Liver (tissue), 9 donors: ENCODE measurements around the gene DOCK8. TPM values are rescaled to one million over a fixed set of nuclear protein-coding genes. Genes with fewer than 3 reads are reported as not detected.

Experiments
- DNase-seq: peaks from one replicate; pipeline ENCODE4 v3.0.0-alpha.2; 2017; ENCODE audit warnings: low spot score
- H3K27ac ChIP-seq, 2 donors: one replicate each; pipeline ENCODE4 v1.7.0; 2013; ENCODE audit warnings: inconsistent platforms in 2 of 2, low read length in 2 of 2, control low read depth in 1 of 2, low read depth in 1 of 2, mild to moderate bottlenecking in 1 of 2
- H3K27me3 ChIP-seq, 4 donors: one replicate each; pipeline versions ENCODE4 v1.6.1 to v1.7.0; 2013; ENCODE audit warnings: low read length in 3 of 4, inconsistent platforms in 1 of 4, mild to moderate bottlenecking in 1 of 4, moderate library complexity in 1 of 4; ENCODE audit not compliant: control insufficient read depth in 4 of 4, insufficient read depth in 4 of 4
- H3K36me3 ChIP-seq, 4 donors: one replicate each; pipeline versions ENCODE4 v1.6.1 to v1.7.0; 2013; ENCODE audit warnings: low read length in 3 of 4, mild to moderate bottlenecking in 3 of 4, low read depth in 1 of 4, moderate library complexity in 1 of 4; ENCODE audit not compliant: control insufficient read depth in 4 of 4, insufficient read depth in 3 of 4
- H3K4me1 ChIP-seq, 4 donors: one replicate each; pipeline versions ENCODE4 v1.6.1 to v1.7.0; 2013; ENCODE audit warnings: low read length in 3 of 4, mild to moderate bottlenecking in 3 of 4, moderate library complexity in 1 of 4; ENCODE audit not compliant: control insufficient read depth in 4 of 4, insufficient read depth in 4 of 4
- H3K4me3 ChIP-seq, 3 donors: one replicate each; pipeline versions ENCODE4 v1.6.1 to v1.7.0; 2013; ENCODE audit warnings: low read length in 3 of 3, control low read depth in 1 of 3, low read depth in 1 of 3, mild to moderate bottlenecking in 1 of 3
- H3K9ac ChIP-seq, 2 donors: one replicate each; pipeline ENCODE4 v1.7.0; 2013; ENCODE audit warnings: low read length in 2 of 2, mild to moderate bottlenecking in 2 of 2, moderate library complexity in 2 of 2, control low read depth in 1 of 2, low read depth in 1 of 2
- H3K9me3 ChIP-seq, 4 donors: one replicate each; pipeline versions ENCODE4 v1.6.1 to v1.7.0; 2013; ENCODE audit warnings: low read length in 3 of 4; ENCODE audit not compliant: control insufficient read depth in 4 of 4
- FOXA2 ChIP-seq: IDR thresholded peaks from 2 replicates; pipeline ENCODE4 v1.6.1; 2016; ENCODE audit warnings: antibody characterized with exemption
- GABPA ChIP-seq, 2 donors: IDR thresholded peaks in 1 of 2; conservative IDR thresholded peaks in 1 of 2; 2 replicates each; pipeline ENCODE4 v1.6.1; 2016; ENCODE audit warnings: antibody characterized with exemption in 2 of 2, mild to moderate bottlenecking in 1 of 2, moderate library complexity in 1 of 2
- JUND ChIP-seq, 2 donors: IDR thresholded peaks; 2 replicates each; pipeline ENCODE4 v1.6.1; 2016; ENCODE audit warnings: antibody characterized with exemption in 2 of 2
- NR2F2 ChIP-seq: IDR thresholded peaks from 2 replicates; pipeline ENCODE4 v1.6.1; 2016; ENCODE audit warnings: antibody characterized with exemption
- RXRA ChIP-seq, 2 donors: IDR thresholded peaks; 2 replicates each; pipeline ENCODE4 v1.6.1; 2017 to 2018; ENCODE audit warnings: antibody characterized with exemption in 2 of 2, mild to moderate bottlenecking in 1 of 2
- SP1 ChIP-seq: IDR thresholded peaks from 2 replicates; pipeline ENCODE4 v1.6.1; 2018; ENCODE audit warnings: antibody characterized with exemption, mild to moderate bottlenecking
- TAF1 ChIP-seq: conservative IDR thresholded peaks from 2 replicates; pipeline ENCODE4 v1.6.1; 2016; ENCODE audit warnings: antibody characterized with exemption, mild to moderate bottlenecking
- YY1 ChIP-seq: IDR thresholded peaks from 2 replicates; pipeline ENCODE4 v1.6.1; 2016; ENCODE audit warnings: antibody characterized with exemption, mild to moderate bottlenecking
- WGBS: extraction: QIAGEN DNeasy Blood & Tissue Kit; methylation state at CpG from one replicate; pipeline ENCODE4 v1.1.7; 2013; 5-methylcytosine and 5-hydroxymethylcytosine counted together
- polyA plus RNA-seq, 2 donors: library from polyadenylated mRNA; stranded (reverse) in 1 of 2; unstranded in 1 of 2; fragments of 200-250 nt in 1 of 2; fragments of >200 nt in 1 of 2; fragmentation: Nextera tagmentation in 1 of 2; extraction: Ambion mirVana in 1 of 2; gene quantifications; one replicate each; pipeline versions ENCODE4 v1.2.1 to v1.2.3, GENCODE V29; 2013 to 2015
- total RNA-seq, 2 donors: library from RNA; depleted of rRNA; stranded (reverse); fragments of >200 nt; gene quantifications; one replicate each; pipeline ENCODE4 v1.2.3, GENCODE V29; 2014
- TF ChIP-seq, protein P1 (sequence below): IDR thresholded peaks from 2 replicates; pipeline ENCODE4 v1.6.1; 2016; ENCODE audit warnings: antibody characterized with exemption, mild to moderate bottlenecking
- TF ChIP-seq, protein P2 (sequence below): IDR thresholded peaks from 2 replicates; pipeline ENCODE4 v1.6.1; 2016; ENCODE audit warnings: antibody characterized with exemption
- TF ChIP-seq, protein P3 (sequence below): IDR thresholded peaks from 2 replicates; pipeline ENCODE4 v1.6.1; 2016; ENCODE audit warnings: antibody characterized with exemption
- TF ChIP-seq, protein P4 (sequence below): IDR thresholded peaks from 2 replicates; pipeline ENCODE4 v1.6.1; 2016; ENCODE audit warnings: antibody characterized with exemption
- TF ChIP-seq, protein P5 (sequence below): fragments of 150-350 bp; IDR thresholded peaks from 2 replicates; pipeline ENCODE4 v1.5.1; 2017; ENCODE audit warnings: improper control_type of control experiment, low read depth, low read length; ENCODE audit not compliant: missing input control
- donor health status: healthy.
- donor health status: healthy.
- donor health status: healthy.
- donor health status: healthy.
- donor health status: healthy.

DOCK8 gene
- total and polyA plus RNA-seq, 4 donors = 3.8 to 22.6 (median 7.4) TPM

DNA sequence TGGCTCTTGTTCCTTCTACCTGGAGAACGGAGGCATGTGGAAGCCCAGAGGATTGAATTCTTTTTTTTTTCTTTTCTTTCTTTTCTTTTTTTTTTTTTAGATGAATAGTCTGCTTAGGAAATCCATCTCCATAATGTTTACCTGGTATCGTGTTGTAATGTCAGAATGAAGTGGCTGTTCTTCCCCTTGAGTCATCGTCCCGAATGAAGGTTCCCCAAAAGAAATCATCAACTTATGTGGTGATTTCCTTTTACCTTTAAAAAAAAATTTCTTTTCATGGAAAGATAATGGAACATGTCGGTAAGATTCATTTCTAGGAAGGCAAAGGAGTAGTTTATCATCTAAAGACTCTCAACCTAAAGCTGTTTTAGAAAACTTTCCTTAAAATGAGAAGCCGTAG is 59.7 kb downstream of the DOCK8 start:
- peaks cover 0 to 1% (median 0%) of the 10 kb centered on the region in 4 donors for H3K9me3 ChIP-seq
- TF ChIP-seq FOXA2 (no peak), SP1 (no peak), GABPA (IDR thresholded peaks at IDR 0.05 in 1 of 2, conservative IDR thresholded peaks at IDR 0.05 in 1 of 2) (no peak), JUND (IDR thresholded peaks at IDR 0.05) (no peak), TAF1 (no peak), YY1 (no peak), NR2F2 (no peak)
- TF ChIP-seq, protein P1, sequence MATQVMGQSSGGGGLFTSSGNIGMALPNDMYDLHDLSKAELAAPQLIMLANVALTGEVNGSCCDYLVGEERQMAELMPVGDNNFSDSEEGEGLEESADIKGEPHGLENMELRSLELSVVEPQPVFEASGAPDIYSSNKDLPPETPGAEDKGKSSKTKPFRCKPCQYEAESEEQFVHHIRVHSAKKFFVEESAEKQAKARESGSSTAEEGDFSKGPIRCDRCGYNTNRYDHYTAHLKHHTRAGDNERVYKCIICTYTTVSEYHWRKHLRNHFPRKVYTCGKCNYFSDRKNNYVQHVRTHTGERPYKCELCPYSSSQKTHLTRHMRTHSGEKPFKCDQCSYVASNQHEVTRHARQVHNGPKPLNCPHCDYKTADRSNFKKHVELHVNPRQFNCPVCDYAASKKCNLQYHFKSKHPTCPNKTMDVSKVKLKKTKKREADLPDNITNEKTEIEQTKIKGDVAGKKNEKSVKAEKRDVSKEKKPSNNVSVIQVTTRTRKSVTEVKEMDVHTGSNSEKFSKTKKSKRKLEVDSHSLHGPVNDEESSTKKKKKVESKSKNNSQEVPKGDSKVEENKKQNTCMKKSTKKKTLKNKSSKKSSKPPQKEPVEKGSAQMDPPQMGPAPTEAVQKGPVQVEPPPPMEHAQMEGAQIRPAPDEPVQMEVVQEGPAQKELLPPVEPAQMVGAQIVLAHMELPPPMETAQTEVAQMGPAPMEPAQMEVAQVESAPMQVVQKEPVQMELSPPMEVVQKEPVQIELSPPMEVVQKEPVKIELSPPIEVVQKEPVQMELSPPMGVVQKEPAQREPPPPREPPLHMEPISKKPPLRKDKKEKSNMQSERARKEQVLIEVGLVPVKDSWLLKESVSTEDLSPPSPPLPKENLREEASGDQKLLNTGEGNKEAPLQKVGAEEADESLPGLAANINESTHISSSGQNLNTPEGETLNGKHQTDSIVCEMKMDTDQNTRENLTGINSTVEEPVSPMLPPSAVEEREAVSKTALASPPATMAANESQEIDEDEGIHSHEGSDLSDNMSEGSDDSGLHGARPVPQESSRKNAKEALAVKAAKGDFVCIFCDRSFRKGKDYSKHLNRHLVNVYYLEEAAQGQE = no peak
- TF ChIP-seq, protein P2, sequence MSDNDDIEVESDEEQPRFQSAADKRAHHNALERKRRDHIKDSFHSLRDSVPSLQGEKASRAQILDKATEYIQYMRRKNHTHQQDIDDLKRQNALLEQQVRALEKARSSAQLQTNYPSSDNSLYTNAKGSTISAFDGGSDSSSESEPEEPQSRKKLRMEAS = no peak
- TF ChIP-seq, protein P3, sequence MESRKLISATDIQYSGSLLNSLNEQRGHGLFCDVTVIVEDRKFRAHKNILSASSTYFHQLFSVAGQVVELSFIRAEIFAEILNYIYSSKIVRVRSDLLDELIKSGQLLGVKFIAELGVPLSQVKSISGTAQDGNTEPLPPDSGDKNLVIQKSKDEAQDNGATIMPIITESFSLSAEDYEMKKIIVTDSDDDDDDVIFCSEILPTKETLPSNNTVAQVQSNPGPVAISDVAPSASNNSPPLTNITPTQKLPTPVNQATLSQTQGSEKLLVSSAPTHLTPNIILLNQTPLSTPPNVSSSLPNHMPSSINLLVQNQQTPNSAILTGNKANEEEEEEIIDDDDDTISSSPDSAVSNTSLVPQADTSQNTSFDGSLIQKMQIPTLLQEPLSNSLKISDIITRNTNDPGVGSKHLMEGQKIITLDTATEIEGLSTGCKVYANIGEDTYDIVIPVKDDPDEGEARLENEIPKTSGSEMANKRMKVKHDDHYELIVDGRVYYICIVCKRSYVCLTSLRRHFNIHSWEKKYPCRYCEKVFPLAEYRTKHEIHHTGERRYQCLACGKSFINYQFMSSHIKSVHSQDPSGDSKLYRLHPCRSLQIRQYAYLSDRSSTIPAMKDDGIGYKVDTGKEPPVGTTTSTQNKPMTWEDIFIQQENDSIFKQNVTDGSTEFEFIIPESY = no peak
- TF ChIP-seq, protein P4, sequence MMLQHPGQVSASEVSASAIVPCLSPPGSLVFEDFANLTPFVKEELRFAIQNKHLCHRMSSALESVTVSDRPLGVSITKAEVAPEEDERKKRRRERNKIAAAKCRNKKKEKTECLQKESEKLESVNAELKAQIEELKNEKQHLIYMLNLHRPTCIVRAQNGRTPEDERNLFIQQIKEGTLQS = no peak
- TF ChIP-seq, protein P5, sequence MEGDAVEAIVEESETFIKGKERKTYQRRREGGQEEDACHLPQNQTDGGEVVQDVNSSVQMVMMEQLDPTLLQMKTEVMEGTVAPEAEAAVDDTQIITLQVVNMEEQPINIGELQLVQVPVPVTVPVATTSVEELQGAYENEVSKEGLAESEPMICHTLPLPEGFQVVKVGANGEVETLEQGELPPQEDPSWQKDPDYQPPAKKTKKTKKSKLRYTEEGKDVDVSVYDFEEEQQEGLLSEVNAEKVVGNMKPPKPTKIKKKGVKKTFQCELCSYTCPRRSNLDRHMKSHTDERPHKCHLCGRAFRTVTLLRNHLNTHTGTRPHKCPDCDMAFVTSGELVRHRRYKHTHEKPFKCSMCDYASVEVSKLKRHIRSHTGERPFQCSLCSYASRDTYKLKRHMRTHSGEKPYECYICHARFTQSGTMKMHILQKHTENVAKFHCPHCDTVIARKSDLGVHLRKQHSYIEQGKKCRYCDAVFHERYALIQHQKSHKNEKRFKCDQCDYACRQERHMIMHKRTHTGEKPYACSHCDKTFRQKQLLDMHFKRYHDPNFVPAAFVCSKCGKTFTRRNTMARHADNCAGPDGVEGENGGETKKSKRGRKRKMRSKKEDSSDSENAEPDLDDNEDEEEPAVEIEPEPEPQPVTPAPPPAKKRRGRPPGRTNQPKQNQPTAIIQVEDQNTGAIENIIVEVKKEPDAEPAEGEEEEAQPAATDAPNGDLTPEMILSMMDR = no peak
- WGBS = 82% methylated on average over 6 of the region's 6 CpGs
- peak overlapping the region in 1 of 2 donors; percentile 19 for H3K27ac ChIP-seq
- no peaks in the 10 kb centered on the region for H3K36me3 ChIP-seq
- no peak for DNase-seq
- no peaks in the 10 kb centered on the region for H3K27me3 ChIP-seq
- H3K4me1 ChIP-seq = peaks cover 0 to 2% (median 0%) of the 10 kb centered on the region in 4 donors
- H3K4me3 ChIP-seq = no peak overlapping the region
- H3K9ac ChIP-seq = no peak overlapping the region

DNA sequence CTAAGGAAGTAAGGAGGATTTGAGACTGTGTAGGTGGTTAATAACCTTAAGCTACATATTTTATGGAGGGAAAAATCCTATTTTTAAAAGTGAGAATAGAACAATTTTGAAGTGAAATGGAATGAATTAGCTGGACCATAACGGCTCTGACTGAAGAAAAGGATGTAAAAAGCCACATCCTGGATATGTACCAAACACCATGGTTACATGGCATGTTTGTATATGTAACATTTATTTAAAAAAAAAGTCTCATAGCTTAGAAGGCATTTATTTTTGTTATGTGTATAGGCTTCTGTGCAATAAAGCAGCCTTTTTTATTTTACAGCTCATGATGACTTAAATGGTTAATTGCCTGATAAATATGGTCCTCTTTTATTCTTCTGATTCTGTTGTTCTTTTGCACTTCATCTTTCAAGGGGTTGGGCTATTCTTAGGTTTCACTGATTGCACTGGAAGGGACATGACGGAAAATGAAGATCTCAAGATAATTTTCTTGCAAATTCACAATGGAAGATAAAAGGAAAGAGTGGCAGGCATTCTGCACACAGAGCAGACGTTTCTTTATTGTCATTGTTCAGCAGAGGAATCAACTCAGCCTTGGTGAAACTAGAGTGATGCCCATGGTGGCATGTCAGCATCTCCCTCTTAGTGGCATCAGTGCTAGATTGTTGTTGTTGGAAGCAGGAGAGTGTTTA is 63.1 kb downstream of the DOCK8 start:
- Histone ChIP-seq H3K4me1 (no peaks in the 10 kb centered on the region), H3K9ac (no peak overlapping the region), H3K27ac (peak overlapping the region in 1 of 2 donors; percentile 26), H3K27me3 (no peaks in the 10 kb centered on the region), H3K4me3 (no peak overlapping the region), H3K9me3 (peaks cover 0 to 1% (median 0%) of the 10 kb centered on the region in 4 donors), H3K36me3 (no peaks in the 10 kb centered on the region)
- WGBS = 71% methylated on average over 3 of the region's 3 CpGs
- TF ChIP-seq RXRA (IDR thresholded peaks at IDR 0.05) (no peak), JUND (IDR thresholded peaks at IDR 0.05) (no peak)
- DNase-seq = no peak
